Astrocyte (in vitro differentiated cells and primary cell): Measurements from ENCODE around the gene MICALL1.
A peak's percentile ranks its signal among the peaks of the same experiment; 100 is the strongest.

ENCODE experiments used
- EZH2 ChIP-seq: IDR thresholded peaks from 2 replicates; pipeline ENCODE4 v1.6.1; 2012; ENCODE audit warnings: mild to moderate bottlenecking, low read length, inconsistent platforms; ENCODE audit not compliant: insufficient read depth
- TF ChIP-seq, protein P1 (sequence below): IDR thresholded peaks from 2 replicates; pipeline ENCODE4 v1.5.1; 2011; ENCODE audit warnings: low read depth, mild to moderate bottlenecking, inconsistent platforms, low read length, moderate library complexity; ENCODE audit not compliant: insufficient read depth

DNA sequence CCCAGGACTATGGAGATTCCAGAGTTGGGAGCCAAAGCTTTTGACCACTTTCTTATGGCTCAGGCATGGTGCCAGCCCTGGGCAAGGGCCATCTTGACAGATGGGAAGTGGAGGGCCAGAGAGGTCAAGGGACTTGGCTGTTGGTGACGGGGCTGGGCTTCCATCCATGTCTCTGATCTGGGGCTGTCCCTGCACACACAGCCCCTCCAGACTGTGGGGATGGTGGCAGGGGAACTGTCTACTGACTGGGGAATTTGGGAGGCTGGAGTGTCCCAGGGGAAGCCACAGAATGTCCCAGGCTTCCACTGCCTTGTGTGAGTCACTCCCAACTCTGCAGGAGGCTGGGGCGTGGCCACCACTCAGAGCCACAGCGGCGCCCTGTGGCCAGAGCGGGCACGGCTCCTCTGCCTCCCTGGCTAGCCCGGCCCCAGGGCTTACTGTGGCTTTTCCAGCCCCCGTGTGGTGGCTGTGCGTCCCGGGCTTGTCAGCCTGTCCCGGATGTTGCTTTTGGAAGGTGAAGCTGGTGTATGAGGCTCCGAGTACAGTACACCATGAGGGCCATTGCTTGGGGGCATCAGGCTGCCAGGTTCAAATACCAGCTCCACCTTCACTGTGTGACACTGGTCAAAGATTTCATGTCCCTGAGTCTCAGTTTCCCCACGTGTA lies 27.7 kb downstream of the MICALL1 start:
- TF ChIP-seq, protein P1, sequence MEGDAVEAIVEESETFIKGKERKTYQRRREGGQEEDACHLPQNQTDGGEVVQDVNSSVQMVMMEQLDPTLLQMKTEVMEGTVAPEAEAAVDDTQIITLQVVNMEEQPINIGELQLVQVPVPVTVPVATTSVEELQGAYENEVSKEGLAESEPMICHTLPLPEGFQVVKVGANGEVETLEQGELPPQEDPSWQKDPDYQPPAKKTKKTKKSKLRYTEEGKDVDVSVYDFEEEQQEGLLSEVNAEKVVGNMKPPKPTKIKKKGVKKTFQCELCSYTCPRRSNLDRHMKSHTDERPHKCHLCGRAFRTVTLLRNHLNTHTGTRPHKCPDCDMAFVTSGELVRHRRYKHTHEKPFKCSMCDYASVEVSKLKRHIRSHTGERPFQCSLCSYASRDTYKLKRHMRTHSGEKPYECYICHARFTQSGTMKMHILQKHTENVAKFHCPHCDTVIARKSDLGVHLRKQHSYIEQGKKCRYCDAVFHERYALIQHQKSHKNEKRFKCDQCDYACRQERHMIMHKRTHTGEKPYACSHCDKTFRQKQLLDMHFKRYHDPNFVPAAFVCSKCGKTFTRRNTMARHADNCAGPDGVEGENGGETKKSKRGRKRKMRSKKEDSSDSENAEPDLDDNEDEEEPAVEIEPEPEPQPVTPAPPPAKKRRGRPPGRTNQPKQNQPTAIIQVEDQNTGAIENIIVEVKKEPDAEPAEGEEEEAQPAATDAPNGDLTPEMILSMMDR, result peak; percentile 88
- no peak for TF ChIP-seq EZH2
